Esophagus muscularis mucosa (tissue), 4 donors: Measurements from ENCODE around the gene SGTB. TPM values are rescaled to one million over a fixed set of nuclear protein-coding genes. Genes with fewer than 3 reads are reported as not detected.

Experiments
- DNase-seq: peaks from one replicate; pipeline ENCODE4 v3.0.0-alpha.2; 2017; ENCODE audit errors: extremely low spot score
- H3K27ac ChIP-seq, 4 donors: fragments of 200-600 bp; sonication (generic); replicated peaks in 1 of 4; 1 replicate in 3 of 4; 2 replicates in 1 of 4; pipeline ENCODE4 v1.5.1; 2016 to 2019; ENCODE audit warnings: mild to moderate bottlenecking in 1 of 4
- H3K27me3 ChIP-seq, 4 donors: fragments of 200-600 bp; sonication (generic); one replicate each; pipeline versions ENCODE4 v1.5.1 to v1.6.0; 2016 to 2019
- H3K36me3 ChIP-seq, 4 donors: fragments of 200-600 bp; sonication (generic); one replicate each; pipeline ENCODE4 v1.5.1; 2016 to 2019
- H3K4me1 ChIP-seq, 4 donors: fragments of 200-600 bp; sonication (generic); one replicate each; pipeline ENCODE4 v1.5.1; 2016 to 2019
- H3K4me3 ChIP-seq, 4 donors: fragments of 200-600 bp; sonication (generic); 1 replicate in 2 of 4; 2 replicates in 2 of 4; pipeline ENCODE4 v1.5.1; 2016 to 2019; ENCODE audit warnings: mild to moderate bottlenecking in 4 of 4, moderate library complexity in 1 of 4
- H3K9me3 ChIP-seq, 4 donors: fragments of 200-600 bp; sonication (generic); 1 replicate in 3 of 4; 2 replicates in 1 of 4; pipeline ENCODE4 v1.5.1; 2016 to 2019
- CTCF ChIP-seq, 3 experiments: fragments of 200-600 bp in 2 of 3; fragments of 450-650 bp in 1 of 3; sonication (generic) in 2 of 3; IDR thresholded peaks; one replicate each; pipeline ENCODE4 v1.5.1; 2017 to 2019; ENCODE audit warnings: antibody characterized with exemption in 3 of 3, mild to moderate bottlenecking in 2 of 3, moderate library complexity in 1 of 3
- EP300 ChIP-seq: sonication (generic); formaldehyde crosslinking; IDR thresholded peaks from one replicate; pipeline ENCODE4 v1.6.1; 2017; ENCODE audit warnings: antibody characterized with exemption
- POLR2A ChIP-seq: fragments of 450-650 bp; IDR thresholded peaks from one replicate; pipeline ENCODE4 v1.6.1; 2017; ENCODE audit warnings: antibody characterized with exemption, moderate library complexity, mild to moderate bottlenecking, low read depth
- POLR2AphosphoS5 ChIP-seq, 2 donors: sonication (generic); formaldehyde crosslinking; IDR thresholded peaks; one replicate each; pipeline ENCODE4 v1.6.1; 2017; ENCODE audit warnings: antibody characterized with exemption in 2 of 2
- WGBS: methylation state at CpG from one replicate; pipeline ENCODE4 v1.1.5; 2018; 5-methylcytosine and 5-hydroxymethylcytosine counted together
- intact Hi-C: fragments of 100-400 bp; cut with DNase I; formaldehyde crosslinking; loops from one replicate; pipeline ENCODE4 v1.15.1; 2023
- total RNA-seq, 4 donors: library from RNA; depleted of rRNA; stranded (reverse); fragments of >200 nt; gene quantifications; one replicate each; pipeline versions ENCODE4 v1.1.0 to v1.2.1, GENCODE V29; 2016

Gene SGTB
- total RNA-seq, 4 donors from 2014 or later, result 11.4 to 16.5 (median 14.4) TPM

GRCh38 chr5:65718576-65719310 lies 3.2 kb downstream of the SGTB start:
- Histone ChIP-seq H3K4me1 (peaks cover 10 to 22% (median 18%) of the 10 kb centered on the region in 4 donors), H3K27me3 (no peaks in the 10 kb centered on the region), H3K36me3 (peaks cover 0 to 15% (median 2%) of the 10 kb centered on the region in 4 donors), H3K4me3 (no peak overlapping the region), H3K9me3 (no peaks in the 10 kb centered on the region), H3K27ac (no peak overlapping the region)
- TF ChIP-seq POLR2A (no peak), CTCF (IDR thresholded peaks at IDR 0.05) (no peak), EP300 (no peak), POLR2AphosphoS5 (IDR thresholded peaks at IDR 0.05) (no peak)
- intact Hi-C loops, result no loop called here
- DNase-seq, result no peak

- H3K4me1 ChIP-seq, result no peaks in the 10 kb centered on the region
- TF ChIP-seq POLR2AphosphoS5 (IDR thresholded peaks at IDR 0.05) (no peak), EP300 (no peak), POLR2A (no peak), CTCF (IDR thresholded peaks at IDR 0.05) (no peak)
- WGBS, result 86% methylated on average over 4 of the region's 4 CpGs
- H3K9me3 ChIP-seq, result no peaks in the 10 kb centered on the region
- intact Hi-C loops, result no loop called here
- no peak for DNase-seq
- no peaks in the 10 kb centered on the region for H3K27me3 ChIP-seq
- no peak overlapping the region for H3K4me3 ChIP-seq
- H3K36me3 ChIP-seq, result peaks cover 0 to 66% (median 26%) of the 10 kb centered on the region in 4 donors
- no peak overlapping the region for H3K27ac ChIP-seq
These were observed 13.8 kb downstream of the SGTB start for GRCh38 chr5:65708145-65708544.

- WGBS, result 90% methylated on average over 4 of the region's 4 CpGs
- H3K36me3 ChIP-seq, result peaks cover 0 to 71% (median 28%) of the 10 kb centered on the region in 4 donors
- intact Hi-C loops, result no loop called here
- no peaks in the 10 kb centered on the region for H3K9me3 ChIP-seq
- DNase-seq, result no peak
- no peak overlapping the region for H3K4me3 ChIP-seq
- no peak for TF ChIP-seq CTCF (IDR thresholded peaks at IDR 0.05)
- no peak for TF ChIP-seq POLR2A
- no peak for TF ChIP-seq EP300
- no peak for TF ChIP-seq POLR2AphosphoS5 (IDR thresholded peaks at IDR 0.05)
- no peak overlapping the region for H3K27ac ChIP-seq
- no peaks in the 10 kb centered on the region for H3K4me1 ChIP-seq
- H3K27me3 ChIP-seq, result no peaks in the 10 kb centered on the region
These were observed 14.2 kb downstream of the SGTB start for GRCh38 chr5:65707663-65708062.

GRCh38 chr5:65704621-65705239 lies 17.2 kb downstream of the SGTB start:
- no peak for DNase-seq
- no peaks in the 10 kb centered on the region for H3K9me3 ChIP-seq
- H3K4me3 ChIP-seq, result no peak overlapping the region
- 86% methylated on average over 2 of the region's 2 CpGs for WGBS
- intact Hi-C loops, result no loop called here
- TF ChIP-seq EP300, result no peak
- TF ChIP-seq CTCF (IDR thresholded peaks at IDR 0.05), result no peak
- TF ChIP-seq POLR2AphosphoS5 (IDR thresholded peaks at IDR 0.05), result no peak
- no peak for TF ChIP-seq POLR2A
- no peaks in the 10 kb centered on the region for H3K4me1 ChIP-seq
- no peak overlapping the region for H3K27ac ChIP-seq
- peaks cover 0 to 66% (median 23%) of the 10 kb centered on the region in 4 donors for H3K36me3 ChIP-seq
- H3K27me3 ChIP-seq, result no peaks in the 10 kb centered on the region
